ENCODE measurements around the gene SPEM2.

DNA sequence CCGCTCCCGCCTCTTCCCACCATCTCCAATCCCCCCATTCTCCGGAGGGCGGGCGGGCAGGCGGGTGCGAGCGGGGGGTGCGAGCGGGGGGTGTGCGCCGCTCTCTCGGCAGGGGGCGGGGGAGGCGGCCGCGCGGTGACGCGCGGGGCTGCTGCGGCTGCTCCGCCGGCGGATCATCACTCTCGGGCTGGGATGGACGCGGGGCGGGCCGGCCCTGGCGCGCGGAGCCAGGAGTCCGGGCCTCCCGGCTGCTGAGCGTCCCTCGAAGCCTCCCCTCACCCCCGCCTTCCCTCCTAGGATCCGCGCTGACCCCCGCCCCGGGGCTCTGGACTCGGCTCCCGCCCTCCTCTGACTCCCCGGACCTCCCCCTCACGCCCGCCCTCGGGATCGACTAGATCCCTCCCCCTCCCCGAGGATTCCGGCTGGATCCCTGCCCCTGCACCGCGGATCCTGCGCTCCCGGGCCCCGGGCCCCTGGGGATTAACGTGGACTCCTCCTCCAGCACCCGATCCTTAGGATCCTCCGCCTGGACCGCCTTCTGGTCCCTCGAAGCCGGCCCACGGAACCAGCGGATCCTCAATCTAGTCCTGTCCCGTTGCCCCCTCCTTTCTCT is 20.6 kb upstream of the SPEM2 start:
- TF ChIP-seq, protein P1, sequence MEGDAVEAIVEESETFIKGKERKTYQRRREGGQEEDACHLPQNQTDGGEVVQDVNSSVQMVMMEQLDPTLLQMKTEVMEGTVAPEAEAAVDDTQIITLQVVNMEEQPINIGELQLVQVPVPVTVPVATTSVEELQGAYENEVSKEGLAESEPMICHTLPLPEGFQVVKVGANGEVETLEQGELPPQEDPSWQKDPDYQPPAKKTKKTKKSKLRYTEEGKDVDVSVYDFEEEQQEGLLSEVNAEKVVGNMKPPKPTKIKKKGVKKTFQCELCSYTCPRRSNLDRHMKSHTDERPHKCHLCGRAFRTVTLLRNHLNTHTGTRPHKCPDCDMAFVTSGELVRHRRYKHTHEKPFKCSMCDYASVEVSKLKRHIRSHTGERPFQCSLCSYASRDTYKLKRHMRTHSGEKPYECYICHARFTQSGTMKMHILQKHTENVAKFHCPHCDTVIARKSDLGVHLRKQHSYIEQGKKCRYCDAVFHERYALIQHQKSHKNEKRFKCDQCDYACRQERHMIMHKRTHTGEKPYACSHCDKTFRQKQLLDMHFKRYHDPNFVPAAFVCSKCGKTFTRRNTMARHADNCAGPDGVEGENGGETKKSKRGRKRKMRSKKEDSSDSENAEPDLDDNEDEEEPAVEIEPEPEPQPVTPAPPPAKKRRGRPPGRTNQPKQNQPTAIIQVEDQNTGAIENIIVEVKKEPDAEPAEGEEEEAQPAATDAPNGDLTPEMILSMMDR (IDR thresholded peaks at IDR 0.05; ENCODE audit: poor library complexity): no peak
- TF ChIP-seq EZH2phosphoT487 (IDR thresholded peaks at IDR 0.05; ENCODE audit: low read depth, severe bottlenecking, unreplicated experiment) (no peak), EZH2 (IDR thresholded peaks at IDR 0.05; ENCODE audit: borderline replicate concordance) (no peak)
